HG03520 (cell line): ENCODE measurements around the gene NXNL1.

Experiments used
- ATAC-seq: cut with Tn5 transposase; IDR thresholded peaks from one replicate; pipeline ENCODE4 v1.9.1; 2021; ENCODE audit warnings: mild to moderate bottlenecking, moderate library complexity; ENCODE audit not compliant: unreplicated experiment

Gene NXNL1

DNA sequence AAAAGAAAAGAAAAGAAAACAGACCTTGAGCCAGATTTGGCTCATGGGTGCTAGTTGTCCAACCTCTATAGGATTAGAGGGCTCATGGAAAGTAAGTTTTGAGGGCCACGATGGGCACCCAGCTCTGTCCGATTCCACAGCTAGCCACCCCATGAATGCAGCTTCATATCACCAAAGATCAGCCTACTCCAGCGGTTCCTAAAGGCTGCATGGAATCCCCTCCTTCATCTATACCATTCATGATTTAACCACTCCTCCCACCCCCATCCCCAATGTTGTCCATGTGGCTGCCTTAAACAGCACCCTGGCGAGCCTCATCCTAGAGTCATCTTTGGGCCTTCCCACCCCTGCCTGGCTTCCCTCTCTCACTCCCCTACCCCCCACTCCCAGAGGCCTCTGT, 38.8 kb downstream of the NXNL1 start:
- ATAC-seq = no peak

DNA sequence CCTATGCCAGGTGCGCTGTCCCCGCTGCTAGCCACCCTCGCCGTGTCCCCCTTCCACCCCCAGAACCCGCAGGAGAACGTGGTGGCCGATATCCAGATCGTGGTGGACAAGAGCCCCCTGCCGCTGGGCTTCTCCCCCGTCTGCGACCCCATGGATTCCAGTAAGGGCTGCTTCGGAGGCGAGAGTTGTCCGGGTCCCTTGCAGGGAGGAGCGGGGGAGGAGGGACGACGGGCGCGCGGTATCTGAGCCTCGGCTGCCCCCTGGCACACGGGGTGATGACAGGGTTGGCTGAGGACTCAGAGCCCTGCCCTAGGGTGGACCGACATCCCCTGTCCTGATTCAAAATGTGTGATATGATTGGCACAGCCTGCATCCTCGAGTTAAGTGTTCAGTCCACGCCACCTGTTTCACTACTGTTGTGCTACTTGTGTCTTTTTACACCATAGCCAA, 40.2 kb downstream of the NXNL1 start:
- ATAC-seq = no peak

DNA sequence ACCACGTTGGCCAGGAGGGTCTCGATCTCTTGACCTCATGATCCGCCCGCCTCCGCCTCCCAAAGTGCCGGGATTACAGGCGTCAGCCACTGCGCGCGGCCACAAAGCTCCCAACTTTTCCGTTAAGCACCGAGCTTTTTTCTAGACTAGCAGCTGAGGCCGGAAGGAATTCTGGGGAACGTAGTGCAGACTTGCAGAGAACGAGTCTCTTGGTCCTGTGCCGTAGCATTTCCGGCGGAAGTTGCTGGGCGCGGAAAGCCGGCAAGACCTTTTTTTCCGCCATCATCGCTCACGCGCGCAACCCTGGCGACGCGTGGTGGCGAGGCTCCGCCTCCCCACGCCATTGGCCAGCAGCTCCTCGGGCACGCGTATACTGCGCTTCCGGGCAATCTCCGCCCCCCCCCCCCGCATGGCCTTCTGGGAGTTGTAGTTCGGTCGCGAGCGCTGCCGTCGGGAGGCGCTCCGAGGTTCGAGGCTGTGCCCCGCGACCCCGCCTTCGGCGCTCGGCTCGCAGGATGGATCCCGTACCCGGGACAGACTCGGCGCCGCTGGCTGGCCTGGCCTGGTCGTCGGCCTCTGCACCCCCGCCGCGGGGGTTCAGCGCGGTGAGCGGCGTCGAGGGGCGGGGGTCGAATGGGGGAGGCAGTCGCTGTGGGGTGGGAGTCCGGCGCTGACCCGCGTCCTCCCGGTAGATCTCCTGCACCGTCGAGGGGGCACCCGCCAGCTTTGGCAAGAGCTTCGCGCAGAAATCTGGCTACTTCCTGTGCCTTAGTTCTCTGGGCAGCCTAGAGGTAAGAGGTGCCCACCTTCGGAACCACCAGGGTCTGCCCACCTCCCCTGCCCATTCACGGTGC, 40.9 kb downstream of the NXNL1 start, which contains the start of gene MVB12A:
Gene MVB12A, plus strand, starts transcription at position 427 of the 854 bp plus-strand sequence. Its CDS starts 89 bp downstream, at position 516.
- peak; percentile 83 for ATAC-seq

DNA sequence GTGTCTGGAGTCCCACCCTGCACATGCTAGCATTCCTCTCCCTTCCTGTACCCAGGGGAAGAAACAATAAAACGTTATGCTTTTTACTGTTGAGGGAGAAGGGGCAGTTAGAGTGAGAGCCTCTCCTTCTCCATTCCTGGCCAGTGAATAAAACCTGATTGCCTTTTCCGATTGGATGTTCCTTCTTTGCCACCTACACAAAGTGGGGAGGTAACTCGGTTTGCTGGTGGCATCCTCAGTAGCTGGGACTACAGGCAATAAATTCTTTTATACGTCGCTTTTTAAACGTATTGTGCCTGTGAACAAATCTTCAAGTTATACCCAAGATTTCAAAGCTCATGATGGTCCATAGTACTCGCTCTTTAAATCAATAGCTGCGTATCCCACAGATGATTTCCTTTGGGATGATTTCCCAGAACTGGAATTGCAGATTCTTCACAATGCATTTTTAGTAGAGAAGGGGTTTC, 41.5 kb downstream of the NXNL1 start:
- ATAC-seq = no peak

DNA sequence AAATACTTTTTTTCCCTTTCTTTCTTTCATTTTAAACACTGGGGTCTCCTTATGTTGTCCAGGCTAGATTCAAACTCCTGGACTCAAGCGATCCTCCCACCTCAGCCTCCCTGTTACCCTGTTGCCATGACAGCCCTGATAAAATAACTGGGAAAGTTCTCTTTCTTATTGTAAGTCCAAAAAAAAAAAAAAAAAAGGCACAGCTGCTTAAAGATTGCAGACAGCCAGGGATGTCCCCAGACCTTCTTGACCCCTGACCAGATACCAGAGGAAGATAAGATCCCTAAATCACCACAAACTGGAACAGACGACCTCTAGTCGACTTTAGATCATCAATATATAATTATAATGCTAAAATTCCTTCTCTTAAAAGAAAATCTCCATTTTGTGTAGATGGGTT, 42.0 kb downstream of the NXNL1 start:
- ATAC-seq = no peak

DNA sequence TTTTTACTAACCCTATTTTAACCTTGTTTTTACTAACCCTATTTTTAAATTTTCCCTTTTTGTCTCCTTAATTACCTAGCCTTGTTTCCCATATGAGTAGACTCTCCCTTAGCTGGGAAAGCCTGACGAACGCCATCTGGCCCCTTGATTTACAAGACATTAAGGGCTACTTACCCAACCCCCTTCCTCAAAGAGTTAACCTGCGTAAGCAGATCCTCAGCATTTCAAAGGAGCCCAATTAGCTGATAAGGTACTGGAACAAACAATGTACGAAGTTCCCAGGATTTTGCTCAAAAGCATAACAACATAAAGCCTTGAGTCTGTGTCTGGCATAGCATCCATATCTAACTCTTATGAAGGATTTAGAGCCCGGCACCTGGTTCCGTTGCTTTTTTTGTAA, 45.6 kb downstream of the NXNL1 start:
- ATAC-seq = no peak

DNA sequence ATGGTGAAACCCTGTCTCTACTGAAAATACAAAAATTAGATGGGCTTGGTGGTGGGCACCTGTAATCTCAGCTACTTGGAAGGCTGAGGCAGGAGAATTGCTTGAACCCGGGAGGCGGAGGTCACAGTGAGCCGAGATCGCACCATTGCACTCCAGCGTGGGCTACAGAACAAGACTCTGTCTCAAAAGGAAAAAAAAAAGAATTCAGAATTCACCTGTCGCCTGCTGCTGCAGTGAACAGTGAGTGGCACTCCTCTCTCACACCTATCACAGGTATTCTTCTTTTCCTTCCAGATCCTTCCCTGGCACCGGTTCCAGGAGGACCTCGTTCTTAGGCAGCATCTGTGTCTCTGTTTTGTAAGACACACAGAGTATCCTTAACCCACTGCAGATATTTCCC, 46.6 kb downstream of the NXNL1 start:
- no peak for ATAC-seq

DNA sequence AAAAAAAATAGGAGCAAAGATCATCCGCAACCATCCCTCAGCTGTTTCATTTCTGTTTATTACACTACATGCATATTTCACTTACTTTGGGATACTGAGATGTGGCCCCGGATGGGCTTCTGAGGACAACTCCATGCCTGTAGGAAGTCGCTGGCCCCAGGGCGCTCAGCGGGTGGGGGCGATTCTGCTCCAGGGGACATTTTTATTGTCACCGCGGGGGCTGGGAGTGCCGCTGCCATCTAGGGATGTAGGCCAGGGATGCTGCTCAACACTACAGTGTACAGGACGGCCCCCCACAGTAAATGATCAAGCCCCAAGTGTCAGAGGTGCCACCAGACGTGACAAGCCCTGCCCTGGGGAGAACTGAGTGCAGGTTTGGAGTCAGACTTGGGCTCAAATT, 48.9 kb downstream of the NXNL1 start:
- ATAC-seq = no peak

DNA sequence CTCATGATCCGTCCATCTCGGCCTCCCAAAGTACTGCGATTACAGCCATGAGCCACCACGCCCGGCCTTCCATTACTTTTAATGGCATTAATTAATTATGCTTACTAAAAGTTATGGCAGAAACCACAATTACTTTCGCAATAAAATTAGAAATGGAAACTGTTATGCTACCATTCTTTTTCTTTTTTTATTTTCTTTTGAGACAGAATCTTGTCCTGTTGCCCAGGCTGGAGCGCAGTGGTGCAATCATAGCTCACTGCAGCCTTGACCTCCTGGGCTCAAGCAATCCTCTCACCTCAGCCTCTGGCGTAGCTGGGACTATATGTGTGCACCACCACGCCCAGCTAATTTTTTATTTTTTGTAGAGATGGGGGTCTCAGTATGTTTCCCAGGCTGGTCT, 50.7 kb downstream of the NXNL1 start:
- ATAC-seq = no peak

DNA sequence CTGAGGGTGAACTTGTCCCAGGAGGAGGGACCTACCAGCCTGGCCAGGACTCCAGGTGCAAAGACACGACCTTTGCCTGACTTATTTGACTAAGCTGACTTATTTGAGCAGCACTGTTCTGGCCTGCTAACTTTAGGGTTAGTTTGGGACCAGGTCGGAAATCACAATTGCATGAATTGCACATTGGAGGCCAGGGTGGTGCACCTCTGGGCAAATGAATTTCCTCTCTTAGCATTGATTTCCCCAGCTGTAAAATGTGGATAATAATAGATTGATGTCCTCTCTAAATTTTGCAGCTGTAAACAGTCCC, 53.9 kb downstream of the NXNL1 start:
- ATAC-seq = no peak

DNA sequence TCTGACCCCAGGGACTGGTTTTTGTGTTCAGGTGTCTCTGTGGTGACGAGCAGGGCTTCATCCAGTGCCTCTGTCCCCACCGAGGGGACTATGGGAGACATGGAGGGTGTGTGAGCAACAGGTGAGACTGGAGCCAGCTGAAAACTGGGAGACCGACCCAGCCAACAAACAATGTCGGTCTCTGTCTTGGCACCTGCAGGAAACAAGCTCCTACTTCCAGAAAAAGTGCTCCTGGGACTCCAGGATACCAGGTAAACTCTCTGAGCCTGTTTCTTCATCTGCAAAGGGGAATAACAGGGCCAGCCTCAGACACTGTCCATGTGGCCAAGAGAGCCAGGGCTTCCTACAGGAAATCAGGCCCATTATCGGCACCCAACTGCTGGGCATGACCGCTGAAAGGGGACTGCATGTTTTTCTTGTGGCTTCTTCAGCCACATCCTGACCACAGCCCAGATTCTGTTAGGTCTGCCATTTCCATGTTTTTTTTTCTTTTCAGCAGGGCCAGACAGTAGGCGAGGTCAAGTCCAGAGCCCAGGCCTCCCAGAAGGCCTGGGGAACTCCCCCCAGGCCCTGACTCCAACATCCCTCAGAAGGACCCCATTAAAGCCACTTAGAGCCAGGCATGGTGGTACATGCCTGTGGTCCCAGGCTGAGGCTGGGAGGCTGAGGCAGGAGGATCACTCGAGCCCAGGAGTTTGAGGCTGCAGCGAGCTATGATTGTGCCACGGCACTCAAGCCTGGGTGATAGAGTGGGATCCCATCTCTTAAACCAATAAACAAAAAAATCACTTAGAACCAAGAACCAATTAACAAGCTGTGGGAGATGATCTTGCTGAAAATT, 54.5 kb downstream of the NXNL1 start:
- no peak for ATAC-seq
